T47D (cell line): ENCODE results near the gene ID4.

ENCODE experiments used
- DNase-seq, 2 experiments: peaks; one replicate each; pipeline versions ENCODE4 v3.0.0 to v3.0.0-alpha.2; 2011 to 2012; ENCODE audit warnings: low read depth in 1 of 2, low spot score in 1 of 2
- JUND ChIP-seq: IDR thresholded peaks from 2 replicates; pipeline ENCODE4 v1.6.1; 2012; ENCODE audit warnings: low read depth
- in situ Hi-C: cut with HindIII; loops from 2 replicates; pipeline ENCODE4 v1.10.0; 2016; ENCODE audit warnings: low sequenced_read_pairs, low pct_unique_long_range_greater_than_20kb

The ID4 gene

GRCh38 chr6:19811397-19812079 lies 25.6 kb upstream of the ID4 start:
- no peak for DNase-seq
- in situ Hi-C loops: no loop called here
- no peak for TF ChIP-seq JUND

- no peak for TF ChIP-seq JUND
- in situ Hi-C loops: no loop called here
These were observed 24.6 kb upstream of the ID4 start for GRCh38 chr6:19812512-19813119.

DNA sequence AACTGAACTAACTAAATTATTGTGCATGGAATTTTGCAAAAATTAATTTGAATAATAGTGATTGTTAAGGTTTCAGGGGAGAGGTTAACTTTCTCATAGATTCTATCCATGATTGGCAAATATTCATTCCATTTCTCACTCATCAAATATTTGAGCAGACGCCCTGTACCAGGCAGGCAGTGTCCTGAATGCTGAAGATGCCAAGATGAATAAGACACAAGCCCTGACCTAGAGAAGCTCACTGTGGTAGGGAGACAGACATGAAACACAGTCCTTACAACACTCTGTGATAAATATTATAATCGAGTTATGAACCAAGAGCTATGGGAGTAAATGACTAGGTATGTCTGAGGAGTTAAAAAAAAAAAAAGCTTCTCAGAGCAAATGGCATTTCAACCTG lies 18.4 kb upstream of the ID4 start:
- TF ChIP-seq JUND: no peak
- DNase-seq: no peak
- in situ Hi-C loops: no loop called here

More at GRCh38 chr6:19812512-19813119, 24.6 kb upstream of the ID4 start:
- peak in 1 of 2 experiments; percentile 74 for DNase-seq

- DNase-seq: peak in 1 of 2 experiments; percentile 60
- TF ChIP-seq JUND: no peak
- in situ Hi-C loops: no loop called here
These were observed 12.9 kb upstream of the ID4 start for GRCh38 chr6:19824058-19824807.

DNA sequence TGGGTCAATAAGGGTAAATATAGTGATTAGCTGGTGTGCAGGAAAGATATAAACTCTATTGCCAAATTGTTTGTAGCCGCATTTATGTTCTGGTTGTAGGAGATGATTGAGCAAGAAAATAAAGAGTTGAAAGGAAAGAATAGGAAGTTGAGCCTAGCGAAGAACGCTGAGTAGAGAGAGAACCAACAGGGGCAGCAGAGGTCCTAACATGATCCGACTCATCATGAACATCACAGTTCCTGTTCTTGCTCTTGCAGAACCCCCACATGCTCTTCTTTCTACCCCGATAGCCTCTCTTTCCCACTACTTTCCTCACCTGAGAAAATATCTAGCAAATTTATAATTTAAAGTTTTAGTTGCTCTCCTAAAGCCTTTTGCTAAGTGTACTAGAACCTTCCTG lies 9.9 kb upstream of the ID4 start:
- in situ Hi-C loops: no loop called here
- no peak for TF ChIP-seq JUND
- DNase-seq: no peak

- TF ChIP-seq JUND: no peak
- in situ Hi-C loops: no loop called here
- no peak for DNase-seq
These were observed 9.3 kb upstream of the ID4 start for GRCh38 chr6:19827903-19828302.

DNA sequence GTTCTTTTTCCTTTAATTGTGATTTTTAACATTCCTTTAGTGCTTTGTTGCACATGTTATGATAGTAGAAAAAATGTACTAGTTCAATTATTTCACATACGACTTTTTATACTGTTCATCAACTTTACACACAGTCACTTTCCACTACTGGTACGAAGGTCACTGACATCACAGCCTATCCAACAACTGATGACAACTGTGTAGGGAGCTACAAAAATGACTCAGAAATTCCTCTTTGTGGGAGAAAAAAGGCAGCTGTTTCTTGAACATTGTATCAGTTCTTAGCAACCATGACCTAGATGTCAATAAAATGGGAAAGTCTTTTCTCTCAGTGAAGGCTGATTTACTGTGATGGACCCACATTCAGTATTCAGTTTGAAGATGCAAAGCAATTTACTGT lies 7.0 kb upstream of the ID4 start:
- TF ChIP-seq JUND: no peak
- no peak for DNase-seq
- in situ Hi-C loops: no loop called here

GRCh38 chr6:19831358-19831757 lies 5.8 kb upstream of the ID4 start:
- in situ Hi-C loops: no loop called here
- TF ChIP-seq JUND: no peak
- DNase-seq: no peak

DNA sequence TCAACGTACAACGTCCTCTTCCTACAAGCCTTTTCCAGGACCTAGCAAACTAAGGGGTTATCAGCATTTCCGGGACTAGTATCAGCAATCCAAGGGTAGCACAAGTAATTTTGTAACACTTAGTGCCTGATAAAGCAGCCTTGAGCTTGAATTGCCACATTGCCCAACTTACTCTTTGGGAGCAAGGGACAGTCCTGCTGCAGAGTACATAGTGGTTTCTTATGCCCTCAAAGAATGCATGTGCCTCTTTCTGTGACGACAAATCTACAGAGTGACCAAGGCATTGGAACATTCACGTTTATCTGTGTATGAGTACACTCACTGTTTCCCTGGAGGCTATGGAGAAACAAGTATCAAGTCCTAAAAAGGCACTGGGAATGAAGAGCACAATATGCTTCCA lies 3.2 kb upstream of the ID4 start:
- peak in 1 of 2 experiments; percentile 40 for DNase-seq
- no peak for TF ChIP-seq JUND
- in situ Hi-C loops: no loop called here

GRCh38 chr6:19834858-19835257 lies 2.3 kb upstream of the ID4 start:
- in situ Hi-C loops: no loop called here

DNA sequence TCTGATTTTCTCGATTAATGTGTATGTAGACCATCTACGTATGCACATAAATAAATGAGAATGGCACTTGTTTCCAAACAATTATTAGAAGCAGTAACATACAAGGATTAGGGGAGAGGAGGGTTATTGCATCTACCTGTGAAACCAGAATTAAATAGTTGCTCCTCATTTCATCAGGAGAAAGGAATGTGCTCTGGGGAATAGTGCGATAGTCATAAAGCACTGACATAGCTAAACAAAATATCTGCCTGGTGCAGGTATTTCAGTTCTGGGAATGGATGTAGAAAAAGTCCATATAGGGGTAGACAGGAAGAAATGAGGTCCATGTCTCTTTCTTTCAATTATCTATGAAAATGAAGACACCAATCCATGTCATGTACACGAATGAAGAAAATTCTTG lies 1.6 kb upstream of the ID4 start:
- peak; percentile 76 to 83 for DNase-seq
- peak; percentile 87 for TF ChIP-seq JUND
- in situ Hi-C loops: no loop called here

More at GRCh38 chr6:19834858-19835257, 2.3 kb upstream of the ID4 start:
- peak in 1 of 2 experiments; percentile 31 for DNase-seq
- TF ChIP-seq JUND: no peak

DNA sequence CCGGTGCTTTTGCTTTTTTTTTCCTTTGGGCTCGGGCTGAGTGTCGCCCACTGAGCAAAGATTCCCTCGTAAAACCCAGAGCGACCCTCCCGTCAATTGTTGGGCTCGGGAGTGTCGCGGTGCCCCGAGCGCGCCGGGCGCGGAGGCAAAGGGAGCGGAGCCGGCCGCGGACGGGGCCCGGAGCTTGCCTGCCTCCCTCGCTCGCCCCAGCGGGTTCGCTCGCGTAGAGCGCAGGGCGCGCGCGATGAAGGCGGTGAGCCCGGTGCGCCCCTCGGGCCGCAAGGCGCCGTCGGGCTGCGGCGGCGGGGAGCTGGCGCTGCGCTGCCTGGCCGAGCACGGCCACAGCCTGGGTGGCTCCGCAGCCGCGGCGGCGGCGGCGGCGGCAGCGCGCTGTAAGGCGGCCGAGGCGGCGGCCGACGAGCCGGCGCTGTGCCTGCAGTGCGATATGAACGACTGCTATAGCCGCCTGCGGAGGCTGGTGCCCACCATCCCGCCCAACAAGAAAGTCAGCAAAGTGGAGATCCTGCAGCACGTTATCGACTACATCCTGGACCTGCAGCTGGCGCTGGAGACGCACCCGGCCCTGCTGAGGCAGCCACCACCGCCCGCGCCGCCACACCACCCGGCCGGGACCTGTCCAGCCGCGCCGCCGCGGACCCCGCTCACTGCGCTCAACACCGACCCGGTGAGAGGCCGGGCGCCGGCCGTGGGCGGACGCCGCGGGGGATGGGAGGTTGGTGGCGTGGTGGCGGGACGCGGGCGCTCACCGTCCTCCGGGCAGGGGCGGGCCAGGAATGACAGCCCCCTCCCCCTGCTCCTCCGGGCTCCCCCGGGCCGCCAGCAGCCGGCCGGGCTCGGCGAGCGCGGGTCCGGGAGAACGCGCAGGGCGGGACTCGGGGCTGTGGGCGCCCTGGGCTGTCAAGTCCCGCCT lies 606 bp downstream of the ID4 start:
- in situ Hi-C loops: no loop called here
- no peak for DNase-seq
- TF ChIP-seq JUND: no peak
